ENCODE data around the gene TRIM41.

TRIM41 gene

DNA sequence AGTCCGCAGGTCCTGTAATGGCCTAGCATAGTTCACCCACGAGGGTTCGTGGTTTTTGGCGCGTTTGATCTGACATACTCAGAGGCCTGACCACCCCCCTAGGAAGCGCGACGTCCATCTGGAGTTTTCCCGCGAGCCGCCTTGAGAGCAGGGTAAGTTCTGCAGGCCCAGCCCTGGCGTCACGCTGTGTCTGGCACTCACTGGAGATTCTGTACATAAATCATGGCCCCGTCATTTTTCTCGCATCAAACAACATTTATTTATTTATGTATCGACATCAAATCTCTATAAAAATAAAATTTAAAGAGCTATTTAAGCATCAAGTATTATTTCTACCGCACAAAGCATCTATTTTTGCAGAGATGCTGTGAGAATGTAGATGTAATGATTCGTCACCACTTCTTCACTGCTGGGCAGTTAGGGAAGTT is 437 bp upstream of the TRIM41 start:
- Histone ChIP-seq H3K36me3 (ENCODE audit: control insufficient read depth, insufficient read depth, low read length) (peaks cover 12% of the 10 kb centered on the region), H3K9ac (ENCODE audit: low read length) (peak overlapping the region; percentile 60), H3K27ac (ENCODE audit: low read depth, low read length) (no peak overlapping the region), H3K9me3 (ENCODE audit: control insufficient read depth, insufficient read depth, low read depth, low read length) (no peaks in the 10 kb centered on the region), H3K4me3 (ENCODE audit: low read depth, low read length) (peak overlapping the region; percentile 83), H3K27me3 (ENCODE audit: control insufficient read depth, insufficient read depth, low read length) (no peaks in the 10 kb centered on the region), H3K4me1 (ENCODE audit: control insufficient read depth, insufficient read depth, low read length) (peaks cover 9% of the 10 kb centered on the region; the same call in 1 of the 2 replicates)

DNA sequence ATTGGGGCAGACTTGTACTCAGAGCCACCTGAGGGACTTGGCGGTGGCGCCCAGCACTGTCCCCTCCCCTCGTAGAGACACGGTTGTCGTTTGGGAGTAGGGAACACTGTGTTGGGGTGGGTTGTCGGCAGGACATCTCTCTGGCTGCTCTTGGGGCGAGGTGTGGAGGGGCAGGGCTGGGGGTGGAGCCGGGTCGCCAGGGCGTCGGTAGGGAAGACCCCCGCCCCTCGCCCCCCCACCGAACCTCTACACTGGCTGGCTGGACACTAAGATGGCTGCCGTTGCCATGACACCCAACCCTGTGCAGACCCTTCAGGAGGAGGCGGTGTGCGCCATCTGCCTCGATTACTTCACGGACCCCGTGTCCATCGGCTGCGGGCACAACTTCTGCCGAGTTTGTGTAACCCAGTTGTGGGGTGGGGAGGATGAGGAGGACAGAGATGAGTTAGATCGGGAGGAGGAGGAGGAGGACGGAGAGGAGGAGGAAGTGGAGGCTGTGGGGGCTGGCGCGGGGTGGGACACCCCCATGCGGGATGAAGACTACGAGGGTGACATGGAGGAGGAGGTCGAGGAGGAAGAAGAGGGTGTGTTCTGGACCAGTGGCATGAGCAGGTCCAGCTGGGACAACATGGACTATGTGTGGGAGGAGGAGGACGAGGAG is 778 bp downstream of the TRIM41 start:
- Histone ChIP-seq H3K4me1 (ENCODE audit: control insufficient read depth, insufficient read depth, low read length) (peaks cover 9% of the 10 kb centered on the region; the same call in 1 of the 2 replicates), H3K9ac (ENCODE audit: low read length) (peak overlapping the region; percentile 87), H3K9me3 (ENCODE audit: control insufficient read depth, insufficient read depth, low read depth, low read length) (no peaks in the 10 kb centered on the region), H3K27me3 (ENCODE audit: control insufficient read depth, insufficient read depth, low read length) (no peaks in the 10 kb centered on the region), H3K27ac (ENCODE audit: low read depth, low read length) (no peak overlapping the region; the same call in 1 of the 2 replicates), H3K4me3 (ENCODE audit: low read depth, low read length) (peak overlapping the region; percentile 83), H3K36me3 (ENCODE audit: control insufficient read depth, insufficient read depth, low read length) (peaks cover 15% of the 10 kb centered on the region)

DNA sequence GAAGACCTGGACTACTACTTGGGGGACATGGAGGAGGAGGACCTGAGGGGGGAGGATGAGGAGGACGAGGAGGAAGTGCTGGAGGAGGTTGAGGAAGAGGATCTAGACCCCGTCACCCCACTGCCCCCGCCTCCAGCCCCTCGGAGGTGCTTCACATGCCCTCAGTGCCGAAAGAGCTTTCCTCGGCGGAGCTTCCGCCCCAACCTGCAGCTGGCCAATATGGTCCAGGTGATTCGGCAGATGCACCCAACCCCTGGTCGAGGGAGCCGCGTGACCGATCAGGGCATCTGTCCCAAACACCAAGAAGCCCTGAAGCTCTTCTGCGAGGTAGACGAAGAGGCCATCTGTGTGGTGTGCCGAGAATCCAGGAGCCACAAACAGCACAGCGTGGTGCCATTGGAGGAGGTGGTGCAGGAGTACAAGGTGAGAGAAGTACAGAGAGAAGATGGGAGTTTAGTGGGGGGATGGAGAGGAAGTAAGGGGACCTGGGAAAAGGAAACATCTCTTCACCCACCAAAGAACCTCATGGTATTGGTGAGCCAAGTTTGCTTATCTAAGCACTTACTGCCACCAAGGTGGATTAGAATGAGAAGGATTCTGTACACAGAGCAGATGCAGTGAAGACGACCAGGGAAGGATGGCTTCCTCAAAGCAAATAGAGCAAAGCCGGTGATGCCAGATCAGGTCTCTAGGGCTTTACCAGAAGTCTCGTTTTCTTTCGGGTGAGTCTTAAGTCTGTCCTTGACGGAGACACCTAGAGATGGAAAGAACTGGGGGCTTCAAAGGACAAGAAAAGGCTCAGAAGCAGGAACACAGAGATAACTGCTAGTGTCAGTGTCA is 1.5 kb downstream of the TRIM41 start:
- Histone ChIP-seq H3K27me3 (ENCODE audit: control insufficient read depth, insufficient read depth, low read length) (no peaks in the 10 kb centered on the region), H3K4me3 (ENCODE audit: low read depth, low read length) (peak overlapping the region; percentile 83), H3K9me3 (ENCODE audit: control insufficient read depth, insufficient read depth, low read depth, low read length) (no peaks in the 10 kb centered on the region), H3K9ac (ENCODE audit: low read length) (peak overlapping the region; percentile 76), H3K4me1 (ENCODE audit: control insufficient read depth, insufficient read depth, low read length) (peaks cover 9% of the 10 kb centered on the region; the same call in 1 of the 2 replicates), H3K36me3 (ENCODE audit: control insufficient read depth, insufficient read depth, low read length) (peaks cover 23% of the 10 kb centered on the region), H3K27ac (ENCODE audit: low read depth, low read length) (no peak overlapping the region)

DNA sequence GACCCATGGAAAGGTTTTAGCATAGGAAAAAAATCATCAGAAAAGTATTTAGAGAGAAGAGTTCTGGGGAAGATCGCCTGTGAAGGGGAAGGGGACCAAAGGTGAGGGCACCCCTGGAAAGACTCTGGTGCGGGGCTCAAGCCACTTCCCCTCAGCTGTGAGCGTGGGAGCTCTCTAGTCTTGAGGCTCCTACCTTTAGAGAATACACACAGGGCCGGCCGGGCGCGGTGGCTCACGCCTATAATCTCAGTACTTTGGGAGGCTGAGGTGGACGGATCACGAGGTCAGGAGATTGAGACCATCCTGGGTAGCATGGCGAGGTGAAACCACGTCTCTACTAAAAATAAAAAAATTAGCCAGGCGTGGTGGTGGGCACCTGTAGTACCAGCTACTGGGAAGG is 6.9 kb downstream of the TRIM41 start:
- Histone ChIP-seq H3K27ac (ENCODE audit: low read depth, low read length) (no peak overlapping the region), H3K36me3 (ENCODE audit: control insufficient read depth, insufficient read depth, low read length) (peaks cover 65% of the 10 kb centered on the region), H3K9ac (ENCODE audit: low read length) (no peak overlapping the region), H3K4me1 (ENCODE audit: control insufficient read depth, insufficient read depth, low read length) (no peaks in the 10 kb centered on the region), H3K27me3 (ENCODE audit: control insufficient read depth, insufficient read depth, low read length) (no peaks in the 10 kb centered on the region), H3K4me3 (ENCODE audit: low read depth, low read length) (no peak overlapping the region), H3K9me3 (ENCODE audit: control insufficient read depth, insufficient read depth, low read depth, low read length) (no peaks in the 10 kb centered on the region)

DNA sequence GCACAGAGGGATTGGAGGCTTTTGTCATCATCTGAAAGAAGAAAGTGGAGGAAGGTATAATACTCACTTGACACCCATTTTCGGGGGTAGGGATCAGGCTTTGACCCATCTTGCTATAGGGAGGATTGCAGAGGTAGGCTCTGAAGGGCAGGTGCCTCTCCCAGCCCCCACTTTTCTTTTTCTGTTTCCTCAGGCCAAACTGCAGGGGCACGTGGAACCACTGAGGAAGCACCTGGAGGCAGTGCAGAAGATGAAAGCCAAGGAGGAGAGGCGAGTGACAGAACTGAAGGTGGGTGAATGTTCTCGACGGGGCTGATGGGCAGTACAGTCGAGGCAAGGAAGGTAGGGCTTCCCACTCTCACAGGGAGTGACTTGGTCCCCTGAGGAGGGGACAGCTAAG is 7.5 kb downstream of the TRIM41 start:
- Histone ChIP-seq H3K4me3 (ENCODE audit: low read depth, low read length) (no peak overlapping the region), H3K9me3 (ENCODE audit: control insufficient read depth, insufficient read depth, low read depth, low read length) (no peaks in the 10 kb centered on the region), H3K4me1 (ENCODE audit: control insufficient read depth, insufficient read depth, low read length) (no peaks in the 10 kb centered on the region), H3K27ac (ENCODE audit: low read depth, low read length) (no peak overlapping the region), H3K36me3 (ENCODE audit: control insufficient read depth, insufficient read depth, low read length) (peaks cover 66% of the 10 kb centered on the region), H3K9ac (ENCODE audit: low read length) (no peak overlapping the region), H3K27me3 (ENCODE audit: control insufficient read depth, insufficient read depth, low read length) (no peaks in the 10 kb centered on the region)

DNA sequence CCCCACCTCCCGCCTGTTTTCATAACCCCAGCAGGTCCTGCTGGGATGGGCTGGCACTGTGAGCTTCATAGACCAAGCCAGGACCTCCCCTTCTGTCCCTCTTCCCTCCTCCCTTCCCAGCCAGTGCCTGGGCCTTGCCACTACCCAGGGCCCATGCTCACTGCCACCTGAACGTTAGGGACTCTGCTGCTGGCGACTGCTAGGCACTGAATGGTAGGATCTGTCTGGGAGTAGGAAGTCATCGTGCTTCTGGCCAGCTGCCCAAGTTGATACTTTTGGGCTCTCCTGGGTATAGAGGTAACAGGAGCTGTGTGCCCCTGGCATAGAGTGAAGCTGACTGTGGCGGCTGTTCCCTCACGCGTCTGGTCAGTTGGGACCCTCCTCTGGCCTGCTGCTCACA is 8.4 kb downstream of the TRIM41 start:
- Histone ChIP-seq H3K9ac (ENCODE audit: low read length) (no peak overlapping the region), H3K4me3 (ENCODE audit: low read depth, low read length) (no peak overlapping the region), H3K9me3 (ENCODE audit: control insufficient read depth, insufficient read depth, low read depth, low read length) (no peaks in the 10 kb centered on the region), H3K27me3 (ENCODE audit: control insufficient read depth, insufficient read depth, low read length) (no peaks in the 10 kb centered on the region), H3K27ac (ENCODE audit: low read depth, low read length) (no peak overlapping the region), H3K36me3 (ENCODE audit: control insufficient read depth, insufficient read depth, low read length) (peaks cover 72% of the 10 kb centered on the region), H3K4me1 (ENCODE audit: control insufficient read depth, insufficient read depth, low read length) (no peaks in the 10 kb centered on the region)

DNA sequence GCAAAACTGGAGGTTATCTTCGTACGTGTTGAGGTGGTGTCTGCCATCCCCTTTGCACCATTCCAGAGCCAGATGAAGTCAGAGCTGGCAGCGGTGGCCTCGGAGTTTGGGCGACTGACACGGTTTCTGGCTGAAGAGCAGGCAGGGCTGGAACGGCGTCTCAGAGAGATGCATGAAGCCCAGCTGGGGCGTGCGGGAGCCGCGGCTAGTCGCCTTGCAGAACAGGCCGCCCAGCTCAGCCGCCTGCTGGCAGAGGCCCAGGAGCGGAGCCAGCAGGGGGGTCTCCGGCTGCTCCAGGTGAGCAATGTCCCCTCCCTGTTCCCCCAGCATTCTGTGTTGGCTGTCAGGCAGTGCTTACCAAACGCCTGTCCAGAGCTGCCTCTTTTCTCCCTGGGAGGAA is 9.5 kb downstream of the TRIM41 start:
- no peaks in the 10 kb centered on the region for H3K4me1 ChIP-seq (ENCODE audit: control insufficient read depth, insufficient read depth, low read length)
- no peak overlapping the region for H3K27ac ChIP-seq (ENCODE audit: low read depth, low read length)
- H3K9ac ChIP-seq (ENCODE audit: low read length) = no peak overlapping the region
- no peaks in the 10 kb centered on the region for H3K27me3 ChIP-seq (ENCODE audit: control insufficient read depth, insufficient read depth, low read length)
- peaks cover 82% of the 10 kb centered on the region for H3K36me3 ChIP-seq (ENCODE audit: control insufficient read depth, insufficient read depth, low read length)
- no peak overlapping the region for H3K4me3 ChIP-seq (ENCODE audit: low read depth, low read length)
- H3K9me3 ChIP-seq (ENCODE audit: control insufficient read depth, insufficient read depth, low read depth, low read length) = no peaks in the 10 kb centered on the region

DNA sequence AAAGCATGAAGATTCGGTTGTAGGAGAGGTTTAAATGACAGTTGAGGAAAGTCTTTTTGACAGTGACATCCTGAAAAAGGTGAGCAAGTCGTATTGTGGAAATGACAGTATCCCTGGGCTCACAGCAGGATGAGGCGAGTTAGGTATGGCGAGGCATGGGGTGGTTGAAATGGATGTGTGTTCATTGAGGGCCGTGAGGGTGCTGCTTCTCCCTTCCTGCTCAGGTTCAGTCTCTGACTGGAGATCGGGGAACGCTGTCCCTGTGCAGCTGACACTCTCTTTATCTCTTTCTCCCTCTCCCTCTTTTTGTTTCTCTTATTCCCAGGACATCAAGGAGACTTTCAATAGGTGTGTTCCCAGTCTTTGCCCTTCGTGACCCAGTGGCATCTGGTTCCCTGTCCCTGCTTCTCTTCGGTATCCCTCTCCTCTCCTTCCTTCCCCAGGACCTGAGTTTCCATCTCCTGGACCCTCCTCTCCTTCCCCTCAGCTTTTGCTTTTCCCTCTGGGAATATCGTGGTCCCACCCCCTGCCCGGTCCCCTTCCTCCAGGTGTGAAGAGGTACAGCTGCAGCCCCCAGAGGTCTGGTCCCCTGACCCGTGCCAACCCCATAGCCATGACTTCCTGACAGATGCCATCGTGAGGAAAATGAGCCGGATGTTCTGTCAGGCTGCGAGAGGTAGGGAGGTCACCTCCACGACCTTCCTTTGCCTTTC is 10.2 kb downstream of the TRIM41 start:
- no peak overlapping the region for H3K27ac ChIP-seq (ENCODE audit: low read depth, low read length)
- H3K9me3 ChIP-seq (ENCODE audit: control insufficient read depth, insufficient read depth, low read depth, low read length) = no peaks in the 10 kb centered on the region
- peaks cover 85% of the 10 kb centered on the region for H3K36me3 ChIP-seq (ENCODE audit: control insufficient read depth, insufficient read depth, low read length)
- H3K27me3 ChIP-seq (ENCODE audit: control insufficient read depth, insufficient read depth, low read length) = no peaks in the 10 kb centered on the region
- no peak overlapping the region for H3K4me3 ChIP-seq (ENCODE audit: low read depth, low read length)
- no peaks in the 10 kb centered on the region for H3K4me1 ChIP-seq (ENCODE audit: control insufficient read depth, insufficient read depth, low read length)
- H3K9ac ChIP-seq (ENCODE audit: low read length) = no peak overlapping the region

DNA sequence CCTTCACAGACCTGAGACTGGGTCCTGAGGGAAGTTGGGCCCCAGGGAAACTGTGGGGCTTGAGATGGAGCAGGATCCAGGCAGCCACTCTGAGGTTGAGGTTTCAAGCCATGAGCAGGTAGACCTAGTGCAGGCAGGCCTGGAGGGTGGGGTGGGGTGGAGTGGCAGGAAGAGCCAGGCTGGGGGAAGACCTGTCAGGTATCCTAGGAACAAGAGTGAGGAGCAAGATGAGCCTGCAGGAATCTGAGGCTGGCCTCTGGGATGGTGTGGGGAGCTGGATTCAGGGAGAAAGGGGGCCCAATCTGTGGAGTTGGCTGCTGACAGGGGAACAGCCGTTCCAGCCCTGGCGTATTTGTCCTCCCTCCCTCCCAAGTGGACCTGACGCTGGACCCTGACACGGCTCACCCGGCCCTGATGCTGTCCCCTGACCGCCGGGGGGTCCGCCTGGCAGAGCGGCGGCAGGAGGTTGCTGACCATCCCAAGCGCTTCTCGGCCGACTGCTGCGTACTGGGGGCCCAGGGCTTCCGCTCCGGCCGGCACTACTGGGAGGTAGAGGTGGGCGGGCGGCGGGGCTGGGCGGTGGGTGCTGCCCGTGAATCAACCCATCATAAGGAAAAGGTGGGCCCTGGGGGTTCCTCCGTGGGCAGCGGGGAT is 10.8 kb downstream of the TRIM41 start:
- H3K9me3 ChIP-seq (ENCODE audit: control insufficient read depth, insufficient read depth, low read depth, low read length) = no peaks in the 10 kb centered on the region
- H3K9ac ChIP-seq (ENCODE audit: low read length) = no peak overlapping the region
- H3K27ac ChIP-seq (ENCODE audit: low read depth, low read length) = no peak overlapping the region
- peaks cover 90% of the 10 kb centered on the region for H3K36me3 ChIP-seq (ENCODE audit: control insufficient read depth, insufficient read depth, low read length)
- H3K27me3 ChIP-seq (ENCODE audit: control insufficient read depth, insufficient read depth, low read length) = no peaks in the 10 kb centered on the region
- no peaks in the 10 kb centered on the region for H3K4me1 ChIP-seq (ENCODE audit: control insufficient read depth, insufficient read depth, low read length)
- no peak overlapping the region for H3K4me3 ChIP-seq (ENCODE audit: low read depth, low read length)

DNA sequence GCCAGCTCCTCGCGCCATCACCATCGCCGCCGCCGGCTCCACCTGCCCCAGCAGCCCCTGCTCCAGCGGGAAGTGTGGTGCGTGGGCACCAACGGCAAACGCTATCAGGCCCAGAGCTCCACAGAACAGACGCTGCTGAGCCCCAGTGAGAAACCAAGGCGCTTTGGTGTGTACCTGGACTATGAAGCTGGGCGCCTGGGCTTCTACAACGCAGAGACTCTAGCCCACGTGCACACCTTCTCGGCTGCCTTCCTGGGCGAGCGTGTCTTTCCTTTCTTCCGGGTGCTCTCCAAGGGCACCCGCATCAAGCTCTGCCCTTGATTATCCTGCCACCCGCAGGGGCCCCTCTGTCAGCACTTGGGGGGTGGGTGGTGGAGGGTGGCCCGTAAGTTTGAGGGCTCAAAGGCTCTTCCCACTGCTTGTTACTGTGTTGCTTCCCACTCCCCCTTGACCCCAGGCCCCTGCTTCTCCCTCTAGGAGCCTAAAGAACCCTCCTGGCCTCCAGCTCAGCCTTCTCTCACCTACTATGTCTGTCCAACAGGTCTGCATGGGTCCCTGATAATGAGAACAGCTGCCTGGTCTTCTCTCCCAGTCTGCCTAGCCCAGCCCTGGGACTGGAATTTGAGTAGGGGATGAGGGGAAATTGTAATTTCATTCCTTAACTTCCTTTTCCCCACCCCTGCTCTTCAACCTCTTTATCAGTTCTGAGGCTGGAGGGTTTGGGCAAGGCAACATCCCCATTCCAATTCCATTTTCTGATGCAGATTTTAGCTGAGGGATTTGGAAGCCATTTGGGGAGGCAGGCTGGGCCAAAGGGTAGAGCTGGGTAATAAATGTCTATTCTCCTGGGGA is 11.6 kb downstream of the TRIM41 start:
- no peaks in the 10 kb centered on the region for H3K4me1 ChIP-seq (ENCODE audit: control insufficient read depth, insufficient read depth, low read length)
- peaks cover 90% of the 10 kb centered on the region for H3K36me3 ChIP-seq (ENCODE audit: control insufficient read depth, insufficient read depth, low read length)
- H3K27me3 ChIP-seq (ENCODE audit: control insufficient read depth, insufficient read depth, low read length) = no peaks in the 10 kb centered on the region
- no peak overlapping the region for H3K27ac ChIP-seq (ENCODE audit: low read depth, low read length)
- no peaks in the 10 kb centered on the region for H3K9me3 ChIP-seq (ENCODE audit: control insufficient read depth, insufficient read depth, low read depth, low read length)
- no peak overlapping the region for H3K9ac ChIP-seq (ENCODE audit: low read length)
- H3K4me3 ChIP-seq (ENCODE audit: low read depth, low read length) = no peak overlapping the region

All from HUES6 (cell line).